ENCODE measurements around the gene PPM1H. TPM values are rescaled to one million over a fixed set of nuclear protein-coding genes. Genes with fewer than 3 reads are reported as not detected.

PPM1H gene
- total RNA-seq, 1 experiment from 2014 or later: 12.0 TPM

- Histone ChIP-seq H3K79me2 (ENCODE audit: low read length) (0 out of 2 replicates have a peak, but pooled peaks cover 4% of the 10 kb centered on the region), H3K4me3 (ENCODE audit: low read length) (no peak overlapping the region), H3K4me2 (ENCODE audit: low read length) (no peak overlapping the region), H3K9ac (ENCODE audit: low read length) (no peak overlapping the region), H3K27ac (ENCODE audit: low read length) (no peak overlapping the region), H3K27me3 (ENCODE audit: low read length) (no peaks in the 10 kb centered on the region), H3K36me3 (ENCODE audit: low read depth, low read length) (no peaks in the 10 kb centered on the region), H3K9me3 (ENCODE audit: low read length) (no peaks in the 10 kb centered on the region), H2AFZ (ENCODE audit: low read length) (no peak overlapping the region), H3K4me1 (ENCODE audit: insufficient read depth, low read length) (no peaks in the 10 kb centered on the region), H3F3A (ENCODE audit: low read length, unreplicated experiment) (no peaks in the 10 kb centered on the region), H3K9me2 (replicated peaks; ENCODE audit: low read length) (no peaks in the 10 kb centered on the region), H4K20me1 (ENCODE audit: low read length) (no peaks in the 10 kb centered on the region)
- intact Hi-C loops (cut with micrococcal nuclease): no loop called here
- no TSS peak for BruUV-seq (replicated peaks)
- TF ChIP-seq EZH2 (IDR thresholded peaks at IDR 0.05; ENCODE audit: low read length, unreplicated experiment): no peak
- no peak for TF ChIP-seq CTCF (conservative IDR thresholded peaks at IDR 0.05; ENCODE audit: low read depth, low read length)
- TF ChIP-seq EZH2phosphoT487 (IDR thresholded peaks at IDR 0.05; ENCODE audit: borderline replicate concordance, low read length): no peak
- CTCF ChIA-PET: no interaction called here
- POLR2A ChIA-PET (ENCODE audit: unreplicated experiment): no interaction called here
- ATAC-seq: no peak
- DNase-seq: no peak
Measured at GRCh38 chr12:62908674-62909073, 26.3 kb downstream of the PPM1H start.

- no peaks in the 10 kb centered on the region for H3K4me1 ChIP-seq (ENCODE audit: insufficient read depth, low read length)
Measured at GRCh38 chr12:62907561-62907960, 27.4 kb downstream of the PPM1H start.

More at GRCh38 chr12:62907561-62907960, 27.4 kb downstream of the PPM1H start:
- Histone ChIP-seq H3F3A (ENCODE audit: low read length, unreplicated experiment) (no peaks in the 10 kb centered on the region), H3K27ac (ENCODE audit: low read length) (no peak overlapping the region), H2AFZ (ENCODE audit: low read length) (no peak overlapping the region), H3K27me3 (ENCODE audit: low read length) (no peaks in the 10 kb centered on the region), H4K20me1 (ENCODE audit: low read length) (no peaks in the 10 kb centered on the region), H3K79me2 (ENCODE audit: low read length) (0 out of 2 replicates have a peak, but pooled peaks cover 4% of the 10 kb centered on the region), H3K9me3 (ENCODE audit: low read length) (no peaks in the 10 kb centered on the region), H3K9ac (ENCODE audit: low read length) (no peak overlapping the region), H3K4me3 (ENCODE audit: low read length) (no peak overlapping the region), H3K36me3 (ENCODE audit: low read depth, low read length) (no peaks in the 10 kb centered on the region), H3K9me2 (replicated peaks; ENCODE audit: low read length) (no peaks in the 10 kb centered on the region), H3K4me2 (ENCODE audit: low read length) (no peak overlapping the region)
- no TSS peak for BruUV-seq (replicated peaks)
- TF ChIP-seq EZH2 (IDR thresholded peaks at IDR 0.05; ENCODE audit: low read length, unreplicated experiment): no peak
- TF ChIP-seq CTCF (conservative IDR thresholded peaks at IDR 0.05; ENCODE audit: low read depth, low read length): no peak
- ChIA-PET POLR2A (ENCODE audit: unreplicated experiment) (interaction anchor here (0.6 kb wide), 1 partner anchor 41 kb away, joined by 5 read pairs; no protein-coding TSS in a partner anchor), CTCF (interaction anchor here (0.5 kb wide), 1 partner anchor 830 kb away, joined by 3 read pairs; no protein-coding TSS in a partner anchor)
- DNase-seq (no peak), ATAC-seq (no peak)
- intact Hi-C loops (cut with micrococcal nuclease): no loop called here
